GM12865 (cell line): Measurements from ENCODE around the gene ADARB2.

Experiments
- DNase-seq: peaks from one replicate; pipeline ENCODE4 v3.0.0; 2010; ENCODE audit warnings: low read depth
- H3K4me3 ChIP-seq: 2 replicates; pipeline ENCODE4 v1.5.1; 2011; ENCODE audit warnings: mild to moderate bottlenecking, low read depth, low read length, control low read depth
- TF ChIP-seq, protein P1 (sequence below): IDR thresholded peaks from 2 replicates; pipeline ENCODE4 v1.5.1; 2011; ENCODE audit warnings: low read length, control low read depth, low read depth, inconsistent platforms; ENCODE audit not compliant: insufficient read depth; ENCODE audit errors: missing control alignments

The ADARB2 gene

DNA sequence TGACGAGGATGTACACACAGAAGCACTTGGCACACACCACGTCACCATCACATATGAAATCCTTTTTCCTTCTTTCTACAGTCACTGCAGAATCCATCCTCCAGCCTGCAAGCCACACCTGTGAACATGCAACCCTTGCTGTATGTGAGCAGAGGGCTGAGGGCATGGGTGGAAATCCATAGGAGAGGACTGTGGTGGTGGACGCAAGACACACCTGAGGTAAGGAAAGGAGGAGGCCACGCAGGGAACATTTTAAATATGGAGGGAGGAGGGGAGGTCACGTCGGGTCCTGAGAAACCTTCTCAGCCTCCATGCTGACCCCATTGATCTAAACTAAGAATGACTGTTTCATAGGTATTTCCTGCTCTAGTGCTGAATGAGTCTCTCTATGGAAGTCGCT is 28.6 kb downstream of the ADARB2 start:
- TF ChIP-seq, protein P1, sequence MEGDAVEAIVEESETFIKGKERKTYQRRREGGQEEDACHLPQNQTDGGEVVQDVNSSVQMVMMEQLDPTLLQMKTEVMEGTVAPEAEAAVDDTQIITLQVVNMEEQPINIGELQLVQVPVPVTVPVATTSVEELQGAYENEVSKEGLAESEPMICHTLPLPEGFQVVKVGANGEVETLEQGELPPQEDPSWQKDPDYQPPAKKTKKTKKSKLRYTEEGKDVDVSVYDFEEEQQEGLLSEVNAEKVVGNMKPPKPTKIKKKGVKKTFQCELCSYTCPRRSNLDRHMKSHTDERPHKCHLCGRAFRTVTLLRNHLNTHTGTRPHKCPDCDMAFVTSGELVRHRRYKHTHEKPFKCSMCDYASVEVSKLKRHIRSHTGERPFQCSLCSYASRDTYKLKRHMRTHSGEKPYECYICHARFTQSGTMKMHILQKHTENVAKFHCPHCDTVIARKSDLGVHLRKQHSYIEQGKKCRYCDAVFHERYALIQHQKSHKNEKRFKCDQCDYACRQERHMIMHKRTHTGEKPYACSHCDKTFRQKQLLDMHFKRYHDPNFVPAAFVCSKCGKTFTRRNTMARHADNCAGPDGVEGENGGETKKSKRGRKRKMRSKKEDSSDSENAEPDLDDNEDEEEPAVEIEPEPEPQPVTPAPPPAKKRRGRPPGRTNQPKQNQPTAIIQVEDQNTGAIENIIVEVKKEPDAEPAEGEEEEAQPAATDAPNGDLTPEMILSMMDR, result no peak
- no peak for DNase-seq
- H3K4me3 ChIP-seq, result no peak overlapping the region

DNA sequence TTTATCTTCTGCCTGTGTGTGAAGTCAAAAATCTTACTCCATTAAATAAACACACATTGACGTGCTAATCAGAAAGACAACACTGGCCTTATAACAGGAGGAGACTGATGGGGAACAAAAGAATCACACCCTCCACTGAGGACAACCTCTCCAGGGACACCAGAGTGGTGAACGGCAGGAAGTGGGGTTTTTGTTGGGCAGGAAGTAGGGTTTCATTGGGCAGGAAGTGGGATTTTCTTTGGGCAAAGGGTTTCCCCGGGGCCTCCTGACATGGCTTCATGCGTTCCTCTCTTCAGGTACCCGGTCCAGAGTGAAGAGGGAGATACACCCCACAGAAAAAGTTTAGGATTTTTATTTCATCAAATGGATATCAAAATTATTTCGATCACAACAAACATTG is 30.6 kb downstream of the ADARB2 start:
- no peak overlapping the region for H3K4me3 ChIP-seq
- DNase-seq, result peak; percentile 50
- TF ChIP-seq, protein P1, result no peak

DNA sequence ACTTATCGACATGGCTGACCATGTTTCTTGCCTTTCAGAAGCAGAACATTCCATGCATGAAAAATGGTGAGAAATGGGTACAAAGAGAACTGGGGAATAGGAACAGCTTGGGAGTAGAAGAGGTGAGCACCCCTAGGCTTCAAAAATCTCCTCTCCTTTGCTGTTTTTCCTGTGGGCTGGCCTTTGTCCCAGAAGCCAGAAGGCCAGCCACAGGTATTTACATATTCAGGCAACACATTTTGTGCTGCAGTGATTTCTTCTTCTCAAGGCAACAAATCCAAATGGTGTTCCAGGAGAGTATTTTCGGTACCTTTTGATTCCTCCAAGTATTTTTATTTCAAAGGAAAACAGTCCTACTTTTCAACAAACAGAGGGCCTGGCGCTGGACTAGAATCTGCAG is 31.1 kb downstream of the ADARB2 start:
- no peak overlapping the region for H3K4me3 ChIP-seq
- no peak for DNase-seq
- TF ChIP-seq, protein P1, result no peak

GRCh38 chr10:1698185-1698584 is 39.1 kb downstream of the ADARB2 start:
- H3K4me3 ChIP-seq, result no peak overlapping the region
- TF ChIP-seq, protein P1, result no peak
- no peak for DNase-seq

GRCh38 chr10:1696106-1696505 is 41.2 kb downstream of the ADARB2 start:
- TF ChIP-seq, protein P1, result no peak
- no peak for DNase-seq
- H3K4me3 ChIP-seq, result no peak overlapping the region

DNA sequence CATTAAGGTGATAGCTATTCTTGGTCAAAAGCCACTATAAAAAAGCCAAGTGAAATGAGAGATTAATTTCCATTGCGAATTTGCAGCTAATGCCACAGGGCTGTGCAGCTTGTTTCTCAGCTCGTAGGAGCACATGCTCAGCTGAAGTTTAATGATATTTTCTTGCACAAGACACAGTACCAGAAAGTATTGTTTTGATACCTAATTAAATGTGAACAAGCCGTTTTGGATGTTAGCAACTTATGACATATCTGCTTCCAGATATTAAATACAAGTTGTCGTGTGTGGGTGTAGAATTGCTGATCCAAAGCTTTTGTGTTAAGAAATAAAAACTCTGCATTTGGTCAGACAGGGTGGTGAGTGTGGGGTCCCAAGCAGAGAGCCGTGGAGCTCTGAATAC is 47.2 kb downstream of the ADARB2 start:
- DNase-seq, result no peak
- TF ChIP-seq, protein P1, result no peak
- no peak overlapping the region for H3K4me3 ChIP-seq

- H3K4me3 ChIP-seq, result no peak overlapping the region
- TF ChIP-seq, protein P1, result no peak
- DNase-seq, result no peak
Measured at GRCh38 chr10:1688531-1688930, 48.8 kb downstream of the ADARB2 start.
